Activated naive CD8-positive, alpha-beta T cell (primary cell): ENCODE results near the gene SLC25A34.

Experiments
- H3K27ac Mint-ChIP-seq: one replicate; pipeline ENCODE4 v1.8.0; 2021; ENCODE audit warnings: mixed read lengths
- H3K27me3 Mint-ChIP-seq: one replicate; pipeline ENCODE4 v1.8.0; 2021; ENCODE audit warnings: mixed read lengths
- H3K36me3 Mint-ChIP-seq: one replicate; pipeline ENCODE4 v1.8.0; 2021; ENCODE audit warnings: mixed read lengths
- H3K4me1 Mint-ChIP-seq: one replicate; pipeline ENCODE4 v1.8.0; 2021; ENCODE audit warnings: low read depth, mixed read lengths
- H3K4me3 Mint-ChIP-seq: one replicate; pipeline ENCODE4 v1.8.0; 2021; ENCODE audit warnings: mild to moderate bottlenecking, mixed read lengths
- H3K9me3 Mint-ChIP-seq: one replicate; pipeline ENCODE4 v1.8.0; 2021; ENCODE audit warnings: low read depth, mixed read lengths

Gene SLC25A34

GRCh38 chr1:15761366-15762128, 25.5 kb downstream of the SLC25A34 start:
- no peaks in the 10 kb centered on the region for H3K36me3 Mint-ChIP-seq
- no peak overlapping the region for H3K4me3 Mint-ChIP-seq
- peaks cover 11% of the 10 kb centered on the region for H3K4me1 Mint-ChIP-seq
- no peak overlapping the region for H3K27ac Mint-ChIP-seq
- H3K9me3 Mint-ChIP-seq, result no peaks in the 10 kb centered on the region
- H3K27me3 Mint-ChIP-seq, result peaks cover 13% of the 10 kb centered on the region

GRCh38 chr1:15762546-15762945, 26.5 kb downstream of the SLC25A34 start:
- no peaks in the 10 kb centered on the region for H3K36me3 Mint-ChIP-seq
- H3K27me3 Mint-ChIP-seq, result peaks cover 11% of the 10 kb centered on the region
- no peak overlapping the region for H3K4me3 Mint-ChIP-seq
- no peaks in the 10 kb centered on the region for H3K9me3 Mint-ChIP-seq
- H3K4me1 Mint-ChIP-seq, result peaks cover 3% of the 10 kb centered on the region
- peak overlapping the region; percentile 34 for H3K27ac Mint-ChIP-seq

- Mint-ChIP-seq H3K27ac (no peak overlapping the region), H3K36me3 (no peaks in the 10 kb centered on the region), H3K9me3 (no peaks in the 10 kb centered on the region), H3K4me1 (no peaks in the 10 kb centered on the region), H3K27me3 (peaks cover 11% of the 10 kb centered on the region), H3K4me3 (no peak overlapping the region)
Observed at GRCh38 chr1:15764269-15764764, 28.3 kb downstream of the SLC25A34 start.

- Mint-ChIP-seq H3K27me3 (peaks cover 8% of the 10 kb centered on the region), H3K4me3 (no peak overlapping the region), H3K36me3 (no peaks in the 10 kb centered on the region), H3K27ac (no peak overlapping the region), H3K4me1 (no peaks in the 10 kb centered on the region), H3K9me3 (no peaks in the 10 kb centered on the region)
Observed at GRCh38 chr1:15764890-15765289, 28.8 kb downstream of the SLC25A34 start.

DNA sequence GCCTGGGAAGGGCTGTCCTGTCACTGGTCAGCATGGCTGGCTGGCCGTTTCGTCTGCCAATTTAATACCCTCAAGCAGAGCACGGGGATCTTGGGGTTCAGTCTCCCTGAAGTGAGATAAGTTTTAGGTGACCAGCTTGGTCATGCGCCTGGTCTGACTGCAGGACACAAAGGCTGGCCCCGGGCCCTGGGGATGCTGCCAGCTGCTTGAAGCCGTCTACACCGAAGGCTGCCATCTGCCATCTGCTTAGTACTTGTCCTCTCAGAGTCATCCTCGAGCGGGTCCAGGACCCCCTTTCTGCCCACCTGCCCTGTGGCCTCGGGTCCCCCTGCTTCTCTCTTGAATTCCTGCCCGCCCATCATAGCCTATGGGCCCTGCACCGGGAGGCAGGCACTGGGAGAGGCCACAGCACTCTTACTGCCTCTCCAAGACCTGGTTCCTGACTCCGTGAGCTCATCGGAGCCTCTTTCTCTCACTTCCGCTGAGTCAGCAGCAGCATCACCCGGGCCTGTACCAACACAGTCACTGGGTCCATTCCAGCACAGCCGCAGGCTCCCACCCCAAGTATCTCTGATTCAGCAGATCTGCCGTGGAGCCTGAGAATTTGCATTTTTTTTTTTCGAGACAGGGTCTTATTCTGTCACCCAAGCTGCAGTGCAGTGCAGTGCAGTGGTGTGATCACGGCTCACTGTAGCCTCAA, 29.6 kb downstream of the SLC25A34 start:
- Mint-ChIP-seq H3K27me3 (peaks cover 8% of the 10 kb centered on the region), H3K27ac (no peak overlapping the region), H3K9me3 (no peaks in the 10 kb centered on the region), H3K4me3 (no peak overlapping the region), H3K4me1 (no peaks in the 10 kb centered on the region), H3K36me3 (no peaks in the 10 kb centered on the region)

GRCh38 chr1:15767941-15768340, 31.9 kb downstream of the SLC25A34 start:
- Mint-ChIP-seq H3K4me3 (no peak overlapping the region), H3K4me1 (no peaks in the 10 kb centered on the region), H3K27ac (no peak overlapping the region), H3K36me3 (no peaks in the 10 kb centered on the region), H3K9me3 (no peaks in the 10 kb centered on the region), H3K27me3 (peaks cover 5% of the 10 kb centered on the region)

DNA sequence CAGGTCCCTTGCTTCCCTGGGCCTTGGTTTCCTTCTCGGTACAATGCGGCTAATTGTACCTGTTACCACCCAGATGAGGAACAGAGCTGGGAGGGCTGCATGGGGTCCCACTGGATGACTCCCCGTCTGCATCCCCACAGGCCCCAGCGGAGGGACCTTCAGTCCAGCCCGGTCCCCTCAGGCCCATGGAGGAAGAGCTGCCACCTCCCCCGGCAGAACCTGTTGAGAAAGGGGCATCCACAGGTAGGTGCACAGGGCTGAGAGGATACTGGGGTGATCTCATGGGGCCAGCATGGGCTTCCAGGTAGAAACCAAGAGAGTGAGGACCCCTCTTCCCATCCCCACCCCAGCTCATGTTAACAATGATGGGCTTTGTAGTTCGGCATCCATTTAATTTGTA, 32.3 kb downstream of the SLC25A34 start:
- H3K9me3 Mint-ChIP-seq, result no peaks in the 10 kb centered on the region

GRCh38 chr1:15770313-15770962, 34.4 kb downstream of the SLC25A34 start:
- no peak overlapping the region for H3K4me3 Mint-ChIP-seq
- H3K9me3 Mint-ChIP-seq, result no peaks in the 10 kb centered on the region
- H3K27me3 Mint-ChIP-seq, result peaks cover 5% of the 10 kb centered on the region
- no peak overlapping the region for H3K27ac Mint-ChIP-seq
- H3K36me3 Mint-ChIP-seq, result no peaks in the 10 kb centered on the region
- no peaks in the 10 kb centered on the region for H3K4me1 Mint-ChIP-seq

More for the DNA sequence above, 32.3 kb downstream of the SLC25A34 start:
- peaks cover 5% of the 10 kb centered on the region for H3K27me3 Mint-ChIP-seq
- H3K36me3 Mint-ChIP-seq, result no peaks in the 10 kb centered on the region
- H3K4me3 Mint-ChIP-seq, result no peak overlapping the region
- no peak overlapping the region for H3K27ac Mint-ChIP-seq
- no peaks in the 10 kb centered on the region for H3K4me1 Mint-ChIP-seq

DNA sequence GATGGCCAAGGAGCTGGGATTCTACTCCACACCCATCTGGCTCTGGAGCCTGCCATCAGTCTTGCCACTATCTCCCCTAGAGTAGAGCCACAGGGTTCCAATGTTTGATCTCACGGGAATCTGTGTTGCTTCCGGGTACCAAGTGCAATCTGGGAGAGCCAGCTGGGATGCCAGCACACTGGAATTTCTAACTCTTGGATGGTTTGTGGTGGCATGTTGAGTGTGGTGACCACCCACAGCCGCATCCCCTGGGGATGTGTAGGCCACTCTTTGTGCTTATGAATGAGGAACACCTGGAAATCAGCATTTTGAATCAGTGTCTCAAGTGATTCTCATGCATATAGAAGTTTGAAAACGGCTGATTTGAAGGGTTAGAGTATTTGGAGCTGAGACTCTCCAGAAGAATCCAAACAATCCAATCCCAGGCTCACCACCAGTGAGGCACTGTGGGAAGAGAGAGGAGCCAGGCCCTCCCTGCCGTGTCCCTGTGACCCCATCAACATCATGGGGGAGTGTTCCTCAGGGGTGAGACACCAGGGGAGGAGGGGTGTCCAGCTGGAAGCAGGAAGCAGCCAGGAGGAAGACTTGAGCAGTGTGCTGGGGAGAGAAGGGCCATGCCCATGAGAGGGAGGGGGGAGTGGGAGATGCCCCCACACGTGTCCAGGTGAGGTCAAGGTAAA, 35.9 kb downstream of the SLC25A34 start:
- Mint-ChIP-seq H3K27me3 (peaks cover 5% of the 10 kb centered on the region), H3K9me3 (no peaks in the 10 kb centered on the region), H3K27ac (no peak overlapping the region), H3K4me3 (no peak overlapping the region), H3K4me1 (no peaks in the 10 kb centered on the region), H3K36me3 (no peaks in the 10 kb centered on the region)

- Mint-ChIP-seq H3K9me3 (no peaks in the 10 kb centered on the region), H3K36me3 (no peaks in the 10 kb centered on the region), H3K27ac (no peak overlapping the region), H3K27me3 (peaks cover 2% of the 10 kb centered on the region), H3K4me3 (no peak overlapping the region), H3K4me1 (no peaks in the 10 kb centered on the region)
Observed at GRCh38 chr1:15775706-15776105, 39.6 kb downstream of the SLC25A34 start.

DNA sequence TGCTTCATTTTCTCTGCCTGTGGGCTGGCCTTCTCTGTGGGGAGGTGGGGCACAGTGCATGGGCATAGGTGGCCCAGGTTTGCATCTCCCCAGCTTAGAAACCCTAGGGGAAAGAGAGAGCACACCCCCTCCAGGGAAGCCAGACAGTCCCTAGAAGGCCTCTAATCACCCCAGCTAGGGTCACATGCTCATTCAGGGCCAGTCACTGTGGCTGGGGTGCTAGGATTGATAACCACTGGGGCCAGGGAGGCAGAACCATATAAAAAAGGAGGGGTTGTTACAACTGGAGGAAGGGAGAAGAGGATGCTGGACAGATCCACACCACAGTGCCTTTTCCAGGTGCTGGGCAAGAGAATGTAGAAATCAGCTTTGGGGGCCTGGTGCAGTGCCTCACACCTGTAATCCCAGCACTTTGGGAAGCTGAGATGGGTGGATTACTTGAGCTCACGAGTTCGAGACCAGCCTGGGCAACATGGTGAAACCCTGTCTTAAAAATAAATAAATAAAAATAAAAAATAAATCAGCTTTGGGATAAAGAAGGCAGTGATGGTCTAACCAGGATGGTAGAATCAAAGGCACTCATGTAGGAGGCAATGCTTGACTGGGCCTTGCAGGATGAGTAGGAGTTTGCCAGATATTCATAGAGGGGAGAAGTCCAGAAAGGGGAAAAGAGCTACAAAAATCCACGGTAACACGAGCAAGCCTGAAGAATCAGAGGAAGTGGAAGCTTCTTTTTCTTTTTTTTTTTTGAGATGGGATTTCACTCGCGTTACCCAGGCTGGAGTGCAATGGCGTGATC, 42.0 kb downstream of the SLC25A34 start:
- Mint-ChIP-seq H3K27ac (no peak overlapping the region), H3K9me3 (no peaks in the 10 kb centered on the region), H3K27me3 (no peaks in the 10 kb centered on the region), H3K36me3 (no peaks in the 10 kb centered on the region), H3K4me1 (no peaks in the 10 kb centered on the region), H3K4me3 (no peak overlapping the region)

DNA sequence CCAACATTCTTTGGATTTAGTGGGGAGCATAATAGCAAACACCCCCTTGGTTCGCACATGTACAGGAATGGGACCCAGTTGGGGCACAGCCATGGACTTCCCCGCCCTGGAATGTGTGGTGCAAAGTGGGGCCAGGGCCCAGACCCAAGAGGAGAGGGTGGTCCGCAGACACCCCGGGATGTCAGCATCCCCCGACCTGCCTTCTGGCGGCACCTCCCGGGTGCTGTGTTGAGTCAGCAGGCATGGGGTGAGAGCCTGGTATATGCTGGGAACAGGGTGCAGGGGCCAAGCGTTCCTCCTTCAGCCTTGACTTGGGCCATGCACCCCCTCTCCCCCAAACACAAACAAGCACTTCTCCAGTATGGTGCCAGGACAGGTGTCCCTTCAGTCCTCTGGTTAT, 49.6 kb downstream of the SLC25A34 start:
- Mint-ChIP-seq H3K36me3 (no peaks in the 10 kb centered on the region), H3K9me3 (no peaks in the 10 kb centered on the region), H3K27ac (no peak overlapping the region), H3K4me3 (no peak overlapping the region), H3K27me3 (peaks cover 6% of the 10 kb centered on the region), H3K4me1 (no peaks in the 10 kb centered on the region)

DNA sequence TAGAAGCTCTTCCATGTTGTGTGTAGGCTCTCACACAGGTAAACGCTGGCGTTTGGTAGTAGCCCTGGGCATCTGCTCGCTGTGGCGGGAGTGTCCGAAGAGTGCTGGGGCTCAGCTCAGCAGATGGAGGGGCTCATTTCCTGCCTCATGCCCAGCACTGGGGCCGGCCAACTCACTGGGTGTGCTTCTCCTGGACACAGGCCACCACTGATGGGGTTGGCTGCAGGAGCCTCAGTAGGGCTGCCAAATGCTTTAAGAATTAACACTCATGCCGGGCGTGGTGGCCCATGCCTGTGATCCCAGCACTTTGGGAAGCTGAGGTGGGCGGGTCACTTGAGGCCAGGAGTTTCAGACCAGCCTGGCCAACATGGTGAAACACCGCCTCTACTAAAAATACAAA, 50.5 kb downstream of the SLC25A34 start:
- Mint-ChIP-seq H3K27ac (no peak overlapping the region), H3K9me3 (no peaks in the 10 kb centered on the region), H3K36me3 (no peaks in the 10 kb centered on the region), H3K27me3 (peaks cover 8% of the 10 kb centered on the region), H3K4me3 (no peak overlapping the region), H3K4me1 (no peaks in the 10 kb centered on the region)

- Mint-ChIP-seq H3K36me3 (no peaks in the 10 kb centered on the region), H3K4me1 (peaks cover 2% of the 10 kb centered on the region), H3K27me3 (peaks cover 8% of the 10 kb centered on the region), H3K4me3 (no peak overlapping the region), H3K27ac (no peak overlapping the region), H3K9me3 (no peaks in the 10 kb centered on the region)
Observed at GRCh38 chr1:15788624-15789301, 52.7 kb downstream of the SLC25A34 start.
